CD4-positive, alpha-beta T cell (primary cell): Measurements from ENCODE around the gene FBXL16. TPM values are rescaled to one million over a fixed set of nuclear protein-coding genes. Genes with fewer than 3 reads are reported as not detected.

Source experiments
- ATAC-seq: fragments of 200-7000 bp; cut with Tn5 transposase; one replicate; pipeline ENCODE4 v1.10.0; 2022; ENCODE audit warnings: mild to moderate bottlenecking; ENCODE audit not compliant: poor library complexity
- CTCF ChIA-PET: fragments of 350-600 bp; sonication (Branson Sonifier 250); formaldehyde crosslinking; loops from one replicate; lab custom pipeline; 2021; ENCODE audit warnings: antibody characterized with exemption, inconsistent platforms; lab: Charles Lee
- POLR2A ChIA-PET: fragments of 350-600 bp; sonication (Branson Sonifier 250); formaldehyde crosslinking; loops from one replicate; lab custom pipeline; 2021; ENCODE audit warnings: antibody characterized with exemption, inconsistent platforms; lab: Charles Lee
- DNase-seq, 14 experiments: peaks; one replicate each; pipeline ENCODE4 v3.0.0-alpha.2; 2013 to 2020; ENCODE audit warnings: mixed read lengths in 2 of 14
- H3K27ac ChIP-seq, 2 donors: one replicate each; pipeline versions ENCODE4 v1.5.1 to v1.7.0; 2013; ENCODE audit warnings: low read length in 2 of 2, low read depth in 1 of 2, mild to moderate bottlenecking in 1 of 2
- H3K27me3 ChIP-seq, 2 experiments: 1 replicate in 1 of 2; 2 replicates in 1 of 2; pipeline versions ENCODE4 v1.6.1 to v1.7.0; 2013; ENCODE audit warnings: low read length in 2 of 2, control low read depth in 1 of 2, mild to moderate bottlenecking in 1 of 2, moderate library complexity in 1 of 2; ENCODE audit not compliant: insufficient read depth in 2 of 2, control insufficient read depth in 1 of 2
- H3K36me3 ChIP-seq: one replicate; pipeline ENCODE4 v1.6.1; 2013; ENCODE audit warnings: low read length, control low read depth; ENCODE audit not compliant: insufficient read depth
- H3K4me1 ChIP-seq: one replicate; pipeline ENCODE4 v1.6.1; 2013; ENCODE audit warnings: low read length, control low read depth; ENCODE audit not compliant: insufficient read depth
- H3K4me3 ChIP-seq: one replicate; pipeline ENCODE4 v1.5.1; 2013; ENCODE audit warnings: mild to moderate bottlenecking, low read length, moderate library complexity
- H3K9me3 ChIP-seq, 2 experiments: 1 replicate in 1 of 2; 2 replicates in 1 of 2; pipeline versions ENCODE4 v1.6.1 to v1.7.0; 2013; ENCODE audit warnings: low read length in 2 of 2, mild to moderate bottlenecking in 2 of 2, control low read depth in 1 of 2, moderate library complexity in 1 of 2; ENCODE audit not compliant: control insufficient read depth in 1 of 2, insufficient read depth in 1 of 2
- H3K27ac Mint-ChIP-seq: one replicate; pipeline ENCODE4 v1.8.0; 2020; ENCODE audit warnings: mixed read lengths
- H3K27me3 Mint-ChIP-seq: one replicate; pipeline ENCODE4 v1.8.0; 2021; ENCODE audit warnings: mixed read lengths
- H3K36me3 Mint-ChIP-seq: one replicate; pipeline ENCODE4 v1.8.0; 2021; ENCODE audit warnings: low read depth, mixed read lengths
- H3K4me1 Mint-ChIP-seq: one replicate; pipeline ENCODE4 v1.8.0; 2021; ENCODE audit warnings: low read depth, mixed read lengths
- H3K4me3 Mint-ChIP-seq: one replicate; pipeline ENCODE4 v1.8.0; 2020; ENCODE audit warnings: mild to moderate bottlenecking, mixed read lengths
- H3K9me3 Mint-ChIP-seq: one replicate; pipeline ENCODE4 v1.8.0; 2020; ENCODE audit warnings: mixed read lengths
- CTCF ChIP-seq: fragments of 200-600 bp; IDR thresholded peaks from one replicate; pipeline ENCODE4 v1.8.0; 2022; ENCODE audit warnings: antibody characterized with exemption, mild to moderate bottlenecking
- intact Hi-C, 2 experiments: fragments of 100-400 bp; cut with DNase I in 1 of 2; cut with micrococcal nuclease in 1 of 2; formaldehyde crosslinking; loops; one replicate each; pipeline versions ENCODE4 v1.15.1 to v1.9.0; 2023 to 2025; cut with DNase I, micrococcal nuclease
- total RNA-seq, 174 experiments: library from RNA in 2 of 174; stranded (reverse) in 2 of 174; gene quantifications; one replicate each; pipeline ENCODE4 v1.2.3 and lab custom pipeline; 2021 to 2026

Gene FBXL16
- total RNA-seq, 2 experiments from 2014 or later: 11.0 to 11.7 TPM

- no peaks in the 10 kb centered on the region for H3K36me3 Mint-ChIP-seq
- H3K9me3 Mint-ChIP-seq: no peaks in the 10 kb centered on the region
- ATAC-seq (no peak), DNase-seq (no peak)
- Histone ChIP-seq H3K27me3 (peaks cover 57% of the 10 kb centered on the region in 2 experiments), H3K9me3 (peaks cover 0 to 34% of the 10 kb centered on the region in 2 experiments), H3K4me3 (no peak overlapping the region), H3K36me3 (no peaks in the 10 kb centered on the region), H3K27ac (no peak overlapping the region), H3K4me1 (peaks cover 30% of the 10 kb centered on the region)
- H3K27me3 Mint-ChIP-seq: peaks cover 58% of the 10 kb centered on the region
- POLR2A ChIA-PET: no interaction called here
- CTCF ChIA-PET: interaction anchor here (1.3 kb wide), 1 partner anchor 10 kb away, joined by 3 read pairs; the partner anchor contains the start of gene ANTKMT
- H3K4me1 Mint-ChIP-seq: peaks cover 4% of the 10 kb centered on the region
- no peak overlapping the region for H3K4me3 Mint-ChIP-seq
- TF ChIP-seq CTCF: no peak
- intact Hi-C loops: loop anchor here (1.0 to 5.0 kb wide), 5 partner anchors 30 to 481 kb away; no protein-coding TSS in a partner anchor
- no peak overlapping the region for H3K27ac Mint-ChIP-seq
Measured at GRCh38 chr16:711084-711483, 5.5 kb upstream of the FBXL16 start.

- no peak overlapping the region for H3K27ac Mint-ChIP-seq
- Histone ChIP-seq H3K9me3 (peaks cover 0 to 33% of the 10 kb centered on the region in 2 experiments), H3K4me3 (no peak overlapping the region), H3K27me3 (peaks cover 53 to 56% of the 10 kb centered on the region in 2 experiments), H3K4me1 (peaks cover 28% of the 10 kb centered on the region), H3K36me3 (no peaks in the 10 kb centered on the region), H3K27ac (no peak overlapping the region)
- H3K4me1 Mint-ChIP-seq: peaks cover 4% of the 10 kb centered on the region
- CTCF ChIA-PET: interaction anchor here (1.3 kb wide), 1 partner anchor 10 kb away, joined by 3 read pairs; the partner anchor contains the start of gene ANTKMT
- POLR2A ChIA-PET: no interaction called here
- H3K9me3 Mint-ChIP-seq: no peaks in the 10 kb centered on the region
- H3K27me3 Mint-ChIP-seq: peaks cover 58% of the 10 kb centered on the region
- no peak for ATAC-seq
- H3K4me3 Mint-ChIP-seq: no peak overlapping the region
- intact Hi-C loops: loop anchor here (1.0 to 5.0 kb wide), 5 partner anchors 31 to 482 kb away; no protein-coding TSS in a partner anchor
- no peak for DNase-seq
- no peak for TF ChIP-seq CTCF
- no peaks in the 10 kb centered on the region for H3K36me3 Mint-ChIP-seq
Measured at GRCh38 chr16:710500-711075, 5.0 kb upstream of the FBXL16 start.

- H3K27me3 ChIP-seq: peaks cover 55 to 59% of the 10 kb centered on the region in 2 experiments
- ChIA-PET POLR2A (interaction anchor here (0.8 kb wide), 1 partner anchor 11 kb away, joined by 3 read pairs; the partner anchor contains the start of gene ANTKMT), CTCF (interaction anchor here (1.3 kb wide), 1 partner anchor 11 kb away, joined by 3 read pairs; the partner anchor contains the start of gene ANTKMT)
- no peak overlapping the region for H3K27ac ChIP-seq
- DNase-seq (no peak), ATAC-seq (no peak)
- H3K4me1 ChIP-seq: peaks cover 31% of the 10 kb centered on the region
- peaks cover 58% of the 10 kb centered on the region for H3K27me3 Mint-ChIP-seq
- H3K4me3 ChIP-seq: no peak overlapping the region
- peaks cover 0 to 35% of the 10 kb centered on the region in 2 experiments for H3K9me3 ChIP-seq
- no peak for TF ChIP-seq CTCF
- H3K27ac Mint-ChIP-seq: no peak overlapping the region
- no peaks in the 10 kb centered on the region for H3K36me3 ChIP-seq
- no peaks in the 10 kb centered on the region for H3K9me3 Mint-ChIP-seq
- peaks cover 4% of the 10 kb centered on the region for H3K4me1 Mint-ChIP-seq
- H3K36me3 Mint-ChIP-seq: no peaks in the 10 kb centered on the region
- H3K4me3 Mint-ChIP-seq: no peak overlapping the region
- intact Hi-C loops: loop anchor here in 1 of 2 experiments (2.0 to 5.0 kb wide), 3 partner anchors 342 to 482 kb away; no protein-coding TSS in a partner anchor
Measured at GRCh38 chr16:709566-710499, 4.2 kb upstream of the FBXL16 start.
